Retinal pigment epithelial cell (primary cell): ENCODE measurements around the gene RUNX1.

Source experiments
- DNase-seq: peaks from one replicate; pipeline ENCODE4 v3.0.0-alpha.2; 2010; ENCODE audit warnings: low read depth
- H3K4me3 ChIP-seq: 2 replicates; pipeline ENCODE4 v1.5.1; 2011; ENCODE audit warnings: mild to moderate bottlenecking, low read length, control low read depth, moderate library complexity
- TF ChIP-seq, protein P1 (sequence below): conservative IDR thresholded peaks from 2 replicates; pipeline ENCODE4 v1.5.1; 2011; ENCODE audit warnings: low read depth, low read length, control low read depth, inconsistent platforms

The RUNX1 gene

DNA sequence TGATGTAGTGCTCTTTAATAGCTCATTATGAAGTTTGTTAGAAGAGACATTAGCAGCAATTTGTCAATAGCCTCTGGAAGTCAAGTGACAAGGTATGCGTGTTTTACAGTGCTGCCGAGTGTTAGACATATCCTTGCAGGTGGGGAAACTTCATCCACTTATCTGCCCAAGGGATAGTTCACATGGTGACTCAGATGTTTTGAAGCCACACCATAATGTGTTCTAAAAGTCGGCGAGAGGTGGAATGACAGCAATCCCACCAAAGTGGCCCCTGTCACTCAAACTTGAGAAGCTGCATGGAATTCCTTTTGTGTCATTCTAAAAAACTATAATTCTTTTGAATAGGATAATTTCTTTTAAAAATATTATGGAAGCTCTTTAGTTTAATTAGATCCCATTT is 98.1 kb downstream of the RUNX1 start:
- no peak overlapping the region for H3K4me3 ChIP-seq
- no peak for DNase-seq
- TF ChIP-seq, protein P1, sequence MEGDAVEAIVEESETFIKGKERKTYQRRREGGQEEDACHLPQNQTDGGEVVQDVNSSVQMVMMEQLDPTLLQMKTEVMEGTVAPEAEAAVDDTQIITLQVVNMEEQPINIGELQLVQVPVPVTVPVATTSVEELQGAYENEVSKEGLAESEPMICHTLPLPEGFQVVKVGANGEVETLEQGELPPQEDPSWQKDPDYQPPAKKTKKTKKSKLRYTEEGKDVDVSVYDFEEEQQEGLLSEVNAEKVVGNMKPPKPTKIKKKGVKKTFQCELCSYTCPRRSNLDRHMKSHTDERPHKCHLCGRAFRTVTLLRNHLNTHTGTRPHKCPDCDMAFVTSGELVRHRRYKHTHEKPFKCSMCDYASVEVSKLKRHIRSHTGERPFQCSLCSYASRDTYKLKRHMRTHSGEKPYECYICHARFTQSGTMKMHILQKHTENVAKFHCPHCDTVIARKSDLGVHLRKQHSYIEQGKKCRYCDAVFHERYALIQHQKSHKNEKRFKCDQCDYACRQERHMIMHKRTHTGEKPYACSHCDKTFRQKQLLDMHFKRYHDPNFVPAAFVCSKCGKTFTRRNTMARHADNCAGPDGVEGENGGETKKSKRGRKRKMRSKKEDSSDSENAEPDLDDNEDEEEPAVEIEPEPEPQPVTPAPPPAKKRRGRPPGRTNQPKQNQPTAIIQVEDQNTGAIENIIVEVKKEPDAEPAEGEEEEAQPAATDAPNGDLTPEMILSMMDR, result no peak

DNA sequence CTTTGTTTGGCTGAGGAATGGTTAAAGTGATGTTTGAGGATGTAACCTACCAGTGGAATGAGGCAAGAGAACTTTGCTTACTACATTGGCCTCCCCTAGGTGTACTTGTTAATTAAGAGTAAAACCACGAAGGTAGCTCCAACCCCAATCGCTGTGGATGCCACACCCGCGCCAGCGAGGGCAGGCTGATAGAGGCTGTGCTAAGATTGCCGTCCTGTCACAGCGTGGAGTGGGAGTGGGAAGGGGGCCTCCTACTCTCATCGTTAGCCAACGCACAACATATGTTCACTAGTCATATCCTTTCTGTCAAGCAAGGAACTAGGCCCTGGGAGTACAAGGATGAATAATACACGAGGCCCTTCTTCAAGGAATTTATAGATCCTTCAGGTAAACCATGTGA is 99.6 kb downstream of the RUNX1 start:
- H3K4me3 ChIP-seq, result no peak overlapping the region
- TF ChIP-seq, protein P1, result no peak
- DNase-seq, result no peak

GRCh38 chr21:34949030-34949429 is 100.1 kb downstream of the RUNX1 start:
- DNase-seq, result no peak
- TF ChIP-seq, protein P1, result no peak

DNA sequence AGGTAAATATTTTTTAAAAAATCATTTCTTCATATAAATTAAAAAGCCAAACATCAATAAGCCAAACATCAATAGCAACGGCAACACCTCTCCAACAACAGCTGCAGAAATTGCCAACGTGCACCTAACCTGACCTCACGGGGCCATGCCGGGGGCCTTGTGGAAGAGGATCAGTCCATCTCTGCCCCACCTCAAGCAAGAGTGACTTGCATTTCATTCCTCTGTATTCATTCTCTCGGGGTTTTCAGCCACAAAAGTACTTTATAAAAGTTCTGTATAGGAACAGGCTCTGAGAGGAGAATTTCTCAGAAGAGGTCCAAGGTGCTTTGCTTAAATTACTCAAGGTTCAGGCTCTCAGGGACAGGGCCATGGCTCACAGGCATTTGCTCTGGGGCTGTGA is 100.9 kb downstream of the RUNX1 start:
- DNase-seq, result no peak
- H3K4me3 ChIP-seq, result no peak overlapping the region
- TF ChIP-seq, protein P1, result no peak

More at GRCh38 chr21:34949030-34949429, 100.1 kb downstream of the RUNX1 start:
- H3K4me3 ChIP-seq, result no peak overlapping the region

DNA sequence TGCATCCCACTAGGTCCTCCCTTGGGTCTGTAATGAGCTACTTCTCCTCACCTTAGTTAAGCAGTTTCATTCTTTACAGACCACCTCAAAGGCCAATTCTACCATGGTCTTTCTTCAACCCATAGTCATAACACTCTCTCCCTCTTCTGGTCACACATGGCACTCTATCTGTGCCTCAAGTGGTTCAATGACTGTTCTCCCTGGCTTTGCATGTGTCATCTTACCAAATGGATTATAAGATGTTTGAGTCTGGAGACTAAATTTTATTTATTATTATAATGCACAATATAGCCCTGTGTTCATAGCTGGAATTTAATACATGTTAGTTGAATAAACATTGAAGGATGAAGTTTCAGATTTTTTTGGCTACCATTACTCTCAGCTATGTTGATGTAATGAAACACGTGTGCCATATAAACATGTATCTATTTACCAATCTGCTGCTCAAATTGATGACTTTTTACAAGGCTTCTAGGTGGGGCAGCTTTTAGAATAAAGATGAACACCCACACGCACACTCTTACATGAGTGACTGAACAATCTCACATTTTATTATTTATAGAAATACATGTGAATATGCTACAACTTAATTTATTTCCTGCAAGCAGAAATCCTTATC is 102.1 kb downstream of the RUNX1 start:
- DNase-seq, result no peak
- no peak overlapping the region for H3K4me3 ChIP-seq
- TF ChIP-seq, protein P1, result no peak

- TF ChIP-seq, protein P1, result no peak
- DNase-seq, result no peak
- no peak overlapping the region for H3K4me3 ChIP-seq
Observed at GRCh38 chr21:34946385-34946840, 102.7 kb downstream of the RUNX1 start.

- TF ChIP-seq, protein P1, result no peak
- DNase-seq, result no peak
- H3K4me3 ChIP-seq, result no peak overlapping the region
Observed at GRCh38 chr21:34945288-34945687, 103.8 kb downstream of the RUNX1 start.
